ENCODE data around the gene C16orf89.

C16orf89 gene

GRCh38 chr16:5002699-5003143 lies 63.0 kb downstream of the C16orf89 start:
- DNase-seq = no peak

- DNase-seq = no peak
Measured at GRCh38 chr16:5001986-5002385, 63.8 kb downstream of the C16orf89 start.

- no peak for DNase-seq
Measured at GRCh38 chr16:5001571-5001970, 64.2 kb downstream of the C16orf89 start.

- no peak for DNase-seq
Measured at GRCh38 chr16:5000573-5001001, 65.2 kb downstream of the C16orf89 start.

- no peak for DNase-seq
Measured at GRCh38 chr16:4994719-4995434, 70.9 kb downstream of the C16orf89 start.
